K562 treated with DMSO at 1 percent for 12 hours (cell line): ENCODE results near the gene LYAR. TPM values are rescaled to one million over a fixed set of nuclear protein-coding genes. Genes with fewer than 3 reads are reported as not detected.

Experiments
- total RNA-seq: library from RNA; unstranded; fragments of 300-600 nt; gene quantifications from 2 replicates; pipeline ENCODE4 v1.2.3, GENCODE V29; 2022; ENCODE audit not compliant: insufficient read depth

Gene LYAR
- total RNA-seq = 23.8 and 28.9 TPM in 2 replicates

GRCh38 chr4:4289941-4290850 is at the start of gene LYAR, which contains the start of gene ZBTB49:
Gene LYAR, minus strand, starts transcription at chr4:4290154. Its CDS starts 6,412 bp downstream, at chr4:4283742.
Gene ZBTB49, plus strand, starts transcription at chr4:4290251. Its CDS starts 9,695 bp downstream, at chr4:4299946.

GRCh38 chr4:4248029-4248884 is 41.7 kb downstream of the LYAR start, which contains the start of gene TMEM128:
Gene TMEM128, minus strand, starts transcription at chr4:4248223. Its CDS starts 21 bp downstream, at chr4:4248202.

GRCh38 chr4:4226606-4227438 is 63.1 kb downstream of the LYAR start, which contains the start of gene OTOP1:
Gene OTOP1, minus strand, starts transcription at chr4:4226929. Its CDS starts 65 bp downstream, at chr4:4226864.

Other genes with a start within 250 kb of the LYAR start
- gene OTOP1, start 63.2 kb downstream of the LYAR start, total RNA-seq = not detected in 2 replicates
- gene TMEM128, start 41.9 kb downstream of the LYAR start, total RNA-seq = 12.2 and 17.4 TPM in 2 replicates
- 2.2 and 4.4 TPM in 2 replicates for gene ZBTB49, start 97 bp upstream of the LYAR start, total RNA-seq
- not detected in 2 replicates for gene NSG1, start 96.9 kb upstream of the LYAR start, total RNA-seq